ENCODE data around the gene RALA. TPM values are rescaled to one million over a fixed set of nuclear protein-coding genes. Genes with fewer than 3 reads are reported as not detected.

The RALA gene
- total RNA-seq, 1 experiment from 2014 or later, result 36.8 TPM

DNA sequence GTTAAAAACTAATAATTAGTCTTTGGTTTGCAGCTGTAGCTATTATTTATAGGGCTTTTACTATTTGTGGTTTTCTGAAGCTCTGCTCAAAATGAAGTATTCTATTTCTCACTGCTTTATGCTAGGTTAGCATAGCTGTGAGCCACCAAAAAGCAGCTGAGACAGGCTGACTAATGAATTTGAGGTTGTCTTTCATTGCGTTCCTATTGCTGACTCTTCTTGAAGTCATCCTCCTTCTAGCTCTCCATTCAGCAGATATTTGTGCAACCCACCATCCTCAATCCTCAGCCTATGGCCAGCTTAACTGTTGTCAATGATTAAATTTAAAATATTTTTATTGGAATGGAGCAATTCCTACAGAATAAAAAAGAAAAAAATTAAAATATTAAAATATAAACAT is 2.1 kb upstream of the RALA start:
- Histone ChIP-seq H3K9me2 (ENCODE audit: insufficient read depth) (peaks cover 5% of the 10 kb centered on the region; the same call in 1 of the 2 replicates), H3K4me3 (no peak overlapping the region), H3F3A (ENCODE audit: insufficient read depth, low read depth) (peaks cover 15% of the 10 kb centered on the region; the same call in 1 of the 2 replicates), H3K9me3 (ENCODE audit: insufficient read depth, low read depth) (no peaks in the 10 kb centered on the region), H2AFZ (no peak overlapping the region), H3K4me2 (no peak overlapping the region), H3K4me1 (replicated peaks; ENCODE audit: insufficient read depth) (peaks cover 30% of the 10 kb centered on the region), H3K27ac (no peak overlapping the region), H3K27me3 (ENCODE audit: insufficient read depth, low read depth) (no peaks in the 10 kb centered on the region), H3K36me3 (ENCODE audit: low read depth) (no peaks in the 10 kb centered on the region), H3K79me2 (ENCODE audit: low read depth) (peaks cover 40% of the 10 kb centered on the region), H4K20me1 (ENCODE audit: insufficient read depth) (peaks cover 16% of the 10 kb centered on the region)
- TF ChIP-seq EZH2 (IDR thresholded peaks at IDR 0.05; ENCODE audit: low read depth), result no peak
- TF ChIP-seq, protein P1, sequence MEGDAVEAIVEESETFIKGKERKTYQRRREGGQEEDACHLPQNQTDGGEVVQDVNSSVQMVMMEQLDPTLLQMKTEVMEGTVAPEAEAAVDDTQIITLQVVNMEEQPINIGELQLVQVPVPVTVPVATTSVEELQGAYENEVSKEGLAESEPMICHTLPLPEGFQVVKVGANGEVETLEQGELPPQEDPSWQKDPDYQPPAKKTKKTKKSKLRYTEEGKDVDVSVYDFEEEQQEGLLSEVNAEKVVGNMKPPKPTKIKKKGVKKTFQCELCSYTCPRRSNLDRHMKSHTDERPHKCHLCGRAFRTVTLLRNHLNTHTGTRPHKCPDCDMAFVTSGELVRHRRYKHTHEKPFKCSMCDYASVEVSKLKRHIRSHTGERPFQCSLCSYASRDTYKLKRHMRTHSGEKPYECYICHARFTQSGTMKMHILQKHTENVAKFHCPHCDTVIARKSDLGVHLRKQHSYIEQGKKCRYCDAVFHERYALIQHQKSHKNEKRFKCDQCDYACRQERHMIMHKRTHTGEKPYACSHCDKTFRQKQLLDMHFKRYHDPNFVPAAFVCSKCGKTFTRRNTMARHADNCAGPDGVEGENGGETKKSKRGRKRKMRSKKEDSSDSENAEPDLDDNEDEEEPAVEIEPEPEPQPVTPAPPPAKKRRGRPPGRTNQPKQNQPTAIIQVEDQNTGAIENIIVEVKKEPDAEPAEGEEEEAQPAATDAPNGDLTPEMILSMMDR (conservative IDR thresholded peaks at IDR 0.05), result no peak
- CTCF ChIA-PET, result interaction anchor here (1.0 kb wide), 1 partner anchor 41 kb away, joined by 3 read pairs; no protein-coding TSS in a partner anchor
- no peak for DNase-seq
- intact Hi-C loops (cut with micrococcal nuclease; ENCODE audit: unreplicated experiment), result no loop called here
- BruUV-seq (replicated peaks), result no TSS peak
- POLR2A ChIA-PET (ENCODE audit: unreplicated experiment), result interaction anchor here (0.7 to 0.9 kb wide), 2 partner anchors 8 to 125 kb away, joined by 5 to 9 read pairs; no protein-coding TSS in a partner anchor

DNA sequence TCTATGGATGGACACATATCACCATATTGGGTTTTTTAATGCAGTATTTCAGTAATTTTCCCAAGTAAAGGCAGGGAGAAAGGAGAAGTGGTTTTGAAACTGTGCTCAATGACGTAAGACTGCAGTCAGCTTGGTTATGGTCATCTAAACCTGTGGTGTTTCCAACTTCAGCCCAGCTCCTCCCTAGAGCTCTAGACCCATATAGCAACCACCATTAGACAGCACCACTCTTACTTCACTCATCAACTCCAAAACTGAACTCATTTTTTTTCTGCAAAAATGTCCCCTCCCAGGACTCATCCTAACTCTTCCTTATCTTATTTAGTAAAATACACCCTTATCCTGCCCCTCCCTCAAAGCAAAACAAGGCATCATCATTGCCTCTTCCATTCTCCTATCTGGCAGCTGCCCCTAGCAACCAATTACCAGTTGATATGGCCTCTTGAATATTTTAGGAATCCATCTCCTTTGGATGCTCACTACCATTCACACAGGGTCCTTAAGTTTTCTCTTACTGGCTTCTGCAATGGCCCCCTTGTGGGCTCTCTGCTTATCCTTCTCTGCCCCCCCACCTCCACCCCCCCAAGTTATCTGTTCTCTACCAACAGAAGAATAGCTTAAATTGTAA is 1.5 kb upstream of the RALA start:
- Histone ChIP-seq H3K9me2 (ENCODE audit: insufficient read depth) (peaks cover 5% of the 10 kb centered on the region; the same call in 1 of the 2 replicates), H3F3A (ENCODE audit: insufficient read depth, low read depth) (peaks cover 15% of the 10 kb centered on the region; the same call in 1 of the 2 replicates), H3K79me2 (ENCODE audit: low read depth) (peaks cover 46% of the 10 kb centered on the region), H3K27me3 (ENCODE audit: insufficient read depth, low read depth) (no peaks in the 10 kb centered on the region), H3K4me1 (replicated peaks; ENCODE audit: insufficient read depth) (peaks cover 30% of the 10 kb centered on the region), H3K27ac (no peak overlapping the region), H4K20me1 (ENCODE audit: insufficient read depth) (peaks cover 22% of the 10 kb centered on the region), H3K36me3 (ENCODE audit: low read depth) (no peaks in the 10 kb centered on the region), H2AFZ (peak overlapping the region; percentile 84; the same call in 1 of the 2 replicates), H3K4me3 (peak overlapping the region; percentile 75), H3K4me2 (peak overlapping the region; percentile 78), H3K9me3 (ENCODE audit: insufficient read depth, low read depth) (no peaks in the 10 kb centered on the region)
- intact Hi-C loops (cut with micrococcal nuclease; ENCODE audit: unreplicated experiment), result loop anchor here (2.0 kb wide), 1 partner anchor 33 kb away; no protein-coding TSS in a partner anchor
- DNase-seq, result no peak
- BruUV-seq (replicated peaks), result no TSS peak
- ChIA-PET POLR2A (ENCODE audit: unreplicated experiment) (interaction anchor here (0.7 to 0.9 kb wide), 2 partner anchors 9 to 124 kb away, joined by 5 to 9 read pairs; no protein-coding TSS in a partner anchor), CTCF (interaction anchor here (0.6 to 1.0 kb wide), 2 partner anchors 41 to 55 kb away, joined by 3 to 4 read pairs; no protein-coding TSS in a partner anchor)
- TF ChIP-seq, protein P1 (conservative IDR thresholded peaks at IDR 0.05), result no peak
- no peak for TF ChIP-seq EZH2 (IDR thresholded peaks at IDR 0.05; ENCODE audit: low read depth)

DNA sequence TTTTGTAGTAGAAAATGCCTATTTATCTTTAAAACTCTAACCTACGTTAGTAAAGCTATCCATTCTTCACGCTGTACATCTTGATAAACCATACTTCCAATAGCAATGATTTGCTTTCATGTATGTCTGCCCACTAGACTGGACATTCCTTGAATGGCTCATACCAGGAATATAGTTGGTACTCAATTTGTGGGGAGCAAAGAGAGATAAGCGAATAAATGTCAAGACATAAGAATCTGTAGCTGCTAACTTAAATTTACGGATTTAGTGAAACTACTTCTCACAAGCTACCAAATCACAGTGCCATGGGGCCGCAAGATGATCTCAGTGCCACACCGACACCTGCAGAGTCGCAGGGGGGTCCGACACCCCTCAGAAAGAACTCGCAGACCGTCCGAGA is 763 bp upstream of the RALA start:
- Histone ChIP-seq H3F3A (ENCODE audit: insufficient read depth, low read depth) (peaks cover 15% of the 10 kb centered on the region; the same call in 1 of the 2 replicates), H2AFZ (peak overlapping the region; percentile 84), H3K4me1 (replicated peaks; ENCODE audit: insufficient read depth) (peaks cover 37% of the 10 kb centered on the region), H3K79me2 (ENCODE audit: low read depth) (peaks cover 53% of the 10 kb centered on the region), H3K4me2 (peak overlapping the region; percentile 78), H3K9me3 (ENCODE audit: insufficient read depth, low read depth) (no peaks in the 10 kb centered on the region), H3K27ac (peak overlapping the region; percentile 87), H3K9me2 (ENCODE audit: insufficient read depth) (peaks cover 5% of the 10 kb centered on the region; the same call in 1 of the 2 replicates), H3K36me3 (ENCODE audit: low read depth) (no peaks in the 10 kb centered on the region), H3K4me3 (peak overlapping the region; percentile 75), H3K27me3 (ENCODE audit: insufficient read depth, low read depth) (no peaks in the 10 kb centered on the region), H4K20me1 (ENCODE audit: insufficient read depth) (peaks cover 26% of the 10 kb centered on the region)
- DNase-seq, result no peak
- intact Hi-C loops (cut with micrococcal nuclease; ENCODE audit: unreplicated experiment), result loop anchor here (1.0 to 2.0 kb wide), 3 partner anchors 34 to 327 kb away; no protein-coding TSS in a partner anchor
- BruUV-seq (replicated peaks), result TSS peak; percentile 83
- TF ChIP-seq, protein P1 (conservative IDR thresholded peaks at IDR 0.05), result no peak
- TF ChIP-seq EZH2 (IDR thresholded peaks at IDR 0.05; ENCODE audit: low read depth), result no peak
- ChIA-PET POLR2A (ENCODE audit: unreplicated experiment) (interaction anchor here (0.6 kb wide), 1 partner anchor 8 kb away, joined by 6 read pairs; no protein-coding TSS in a partner anchor), CTCF (interaction anchor here (0.6 to 1.2 kb wide), 2 partner anchors 42 to 56 kb away, joined by 4 read pairs; no protein-coding TSS in a partner anchor)
